Activated naive CD8-positive, alpha-beta T cell treated with anti-CD3 and anti-CD28 coated beads, Interleukin-2, amount 10 ng/mL, durations not matched to agents 7 days and 5 days (primary cell): ENCODE measurements around the gene POLR2L. TPM values are rescaled to one million over a fixed set of nuclear protein-coding genes. Genes with fewer than 3 reads are reported as not detected.

Experiments
- ATAC-seq: fragments of 150-1000 bp; cut with Tn5 transposase; one replicate; pipeline ENCODE4 v1.10.0; 2021; ENCODE audit warnings: low read depth, moderate library complexity
- POLR2A ChIA-PET: fragments of 350-600 bp; sonication (Branson Sonifier 250); formaldehyde crosslinking; loops from one replicate; lab custom pipeline; 2021; ENCODE audit warnings: antibody characterized with exemption; lab: Charles Lee
- DNase-seq: peaks from one replicate; pipeline ENCODE4 v3.0.0; 2021
- H3K27ac Mint-ChIP-seq: one replicate; pipeline ENCODE4 v1.8.0; 2022; ENCODE audit warnings: mild to moderate bottlenecking, mixed read lengths
- H3K27me3 Mint-ChIP-seq: one replicate; pipeline ENCODE4 v1.8.0; 2022; ENCODE audit warnings: mild to moderate bottlenecking, moderate library complexity, mixed read lengths
- H3K36me3 Mint-ChIP-seq: one replicate; pipeline ENCODE4 v1.8.0; 2021; ENCODE audit warnings: mild to moderate bottlenecking, mixed read lengths
- H3K4me1 Mint-ChIP-seq: one replicate; pipeline ENCODE4 v1.8.0; 2021; ENCODE audit warnings: mixed read lengths
- H3K4me3 Mint-ChIP-seq: one replicate; pipeline ENCODE4 v1.8.0; 2022; ENCODE audit warnings: mild to moderate bottlenecking, moderate library complexity, mixed read lengths
- H3K9me3 Mint-ChIP-seq: one replicate; pipeline ENCODE4 v1.8.0; 2021; ENCODE audit warnings: mixed read lengths
- total RNA-seq, 2 experiments: library from RNA; stranded (reverse); gene quantifications; one replicate each; pipeline ENCODE4 v1.2.3, GENCODE V29; 2021

POLR2L gene
- total RNA-seq, 2 experiments from 2014 or later, result 76.7 to 78.9 TPM

DNA sequence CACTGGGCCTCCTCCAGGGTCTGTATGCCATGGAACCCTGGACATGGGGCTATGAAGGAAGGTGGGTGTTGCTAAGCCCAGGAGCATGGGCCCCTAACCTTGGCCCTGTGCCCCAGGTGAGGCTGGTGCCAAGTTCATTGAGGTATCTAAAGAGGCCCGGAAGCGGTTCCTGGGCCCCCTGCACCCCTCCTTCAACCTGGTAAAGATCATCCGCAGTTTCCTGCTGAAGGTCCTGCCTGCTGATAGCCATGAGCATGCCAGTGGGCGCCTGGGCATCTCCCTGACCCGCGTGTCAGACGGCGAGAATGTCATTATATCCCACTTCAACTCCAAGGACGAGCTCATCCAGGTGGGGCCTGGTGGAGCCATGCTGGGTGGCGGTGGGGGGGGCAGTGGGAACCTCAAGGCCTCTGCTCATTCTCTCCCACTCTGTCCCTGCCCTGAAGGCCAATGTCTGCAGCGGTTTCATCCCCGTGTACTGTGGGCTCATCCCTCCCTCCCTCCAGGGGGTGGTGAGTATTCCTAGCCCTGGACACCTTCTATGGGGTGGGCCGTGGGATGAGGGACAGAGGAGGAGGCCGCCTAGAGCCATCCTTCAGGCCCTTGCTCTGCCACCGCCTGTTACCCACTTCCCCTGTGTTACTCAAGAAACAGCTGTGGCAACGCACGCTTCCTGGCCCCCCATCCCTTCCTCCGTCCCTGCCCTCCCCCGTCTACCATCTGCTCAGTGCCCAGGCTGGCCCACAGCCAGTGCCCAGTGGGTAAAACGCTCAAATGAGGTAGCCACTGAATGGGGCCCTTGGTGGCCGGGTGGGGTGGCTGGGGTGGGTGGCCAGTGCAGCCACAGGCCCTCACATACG, 20.6 kb downstream of the POLR2L start:
- no peaks in the 10 kb centered on the region for H3K27me3 Mint-ChIP-seq
- no peak for DNase-seq
- H3K36me3 Mint-ChIP-seq, result peaks cover 5% of the 10 kb centered on the region
- H3K27ac Mint-ChIP-seq, result no peak overlapping the region
- peak overlapping the region; percentile 16 for H3K4me3 Mint-ChIP-seq
- POLR2A ChIA-PET, result interaction anchor here (0.6 kb wide), 1 partner anchor 126 kb away, joined by 3 read pairs; the partner anchor contains the start of gene TMEM80
- no peak for ATAC-seq
- peaks cover 11% of the 10 kb centered on the region for H3K4me1 Mint-ChIP-seq
- H3K9me3 Mint-ChIP-seq, result no peaks in the 10 kb centered on the region

DNA sequence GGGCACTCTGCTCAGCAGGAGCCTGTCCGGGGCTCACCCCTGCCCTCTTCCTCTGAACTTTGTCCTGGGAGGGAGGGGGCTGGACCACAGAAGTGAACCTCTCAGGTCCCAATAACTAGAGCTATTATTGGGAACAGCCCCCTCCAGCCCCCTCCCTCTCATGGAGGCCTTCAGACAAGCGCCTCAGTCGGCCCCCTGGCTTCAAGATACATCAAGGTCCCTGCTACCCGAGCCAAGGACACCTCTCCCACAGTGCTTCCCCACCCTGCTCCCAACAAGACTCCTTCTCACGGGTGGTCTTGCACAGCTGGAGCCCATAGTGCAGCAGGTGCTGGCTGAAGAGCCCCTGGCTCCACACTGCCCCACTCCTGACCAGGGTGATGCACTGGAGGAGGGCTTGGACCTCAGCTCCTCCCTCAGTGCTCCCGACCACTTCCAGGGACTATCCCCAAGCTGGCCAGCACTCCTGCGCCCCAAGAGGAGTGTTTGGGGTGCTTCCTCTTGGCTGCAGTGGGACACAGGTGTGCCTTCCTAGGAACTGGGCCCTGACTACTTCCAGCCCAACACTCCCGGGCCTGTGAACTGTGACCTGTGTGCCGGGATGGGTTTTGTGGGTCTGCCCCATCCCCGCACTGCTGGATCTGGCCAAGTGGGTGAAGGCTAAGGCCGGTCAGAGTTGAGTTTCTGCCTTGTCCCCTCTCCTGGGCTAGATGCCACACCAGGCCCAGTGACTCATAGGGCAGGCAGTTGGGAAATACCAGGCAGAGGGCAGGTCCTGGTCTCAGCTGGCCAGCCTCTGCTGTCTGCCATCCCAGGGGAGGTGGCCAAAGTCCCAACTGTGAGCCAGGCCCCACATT, 21.4 kb downstream of the POLR2L start:
- peaks cover 5% of the 10 kb centered on the region for H3K36me3 Mint-ChIP-seq
- peak overlapping the region; percentile 82 for H3K4me3 Mint-ChIP-seq
- ATAC-seq, result no peak
- DNase-seq, result no peak
- no peaks in the 10 kb centered on the region for H3K27me3 Mint-ChIP-seq
- H3K9me3 Mint-ChIP-seq, result no peaks in the 10 kb centered on the region
- POLR2A ChIA-PET, result interaction anchor here (1.8 to 3.0 kb wide), 8 partner anchors 8 to 89 kb away, joined by 6 to 51 read pairs (median 18); partner anchors contain the start of genes CD151, CHID1, CRACR2B and GATD1
- H3K27ac Mint-ChIP-seq, result peak overlapping the region; percentile 42
- H3K4me1 Mint-ChIP-seq, result peaks cover 7% of the 10 kb centered on the region

DNA sequence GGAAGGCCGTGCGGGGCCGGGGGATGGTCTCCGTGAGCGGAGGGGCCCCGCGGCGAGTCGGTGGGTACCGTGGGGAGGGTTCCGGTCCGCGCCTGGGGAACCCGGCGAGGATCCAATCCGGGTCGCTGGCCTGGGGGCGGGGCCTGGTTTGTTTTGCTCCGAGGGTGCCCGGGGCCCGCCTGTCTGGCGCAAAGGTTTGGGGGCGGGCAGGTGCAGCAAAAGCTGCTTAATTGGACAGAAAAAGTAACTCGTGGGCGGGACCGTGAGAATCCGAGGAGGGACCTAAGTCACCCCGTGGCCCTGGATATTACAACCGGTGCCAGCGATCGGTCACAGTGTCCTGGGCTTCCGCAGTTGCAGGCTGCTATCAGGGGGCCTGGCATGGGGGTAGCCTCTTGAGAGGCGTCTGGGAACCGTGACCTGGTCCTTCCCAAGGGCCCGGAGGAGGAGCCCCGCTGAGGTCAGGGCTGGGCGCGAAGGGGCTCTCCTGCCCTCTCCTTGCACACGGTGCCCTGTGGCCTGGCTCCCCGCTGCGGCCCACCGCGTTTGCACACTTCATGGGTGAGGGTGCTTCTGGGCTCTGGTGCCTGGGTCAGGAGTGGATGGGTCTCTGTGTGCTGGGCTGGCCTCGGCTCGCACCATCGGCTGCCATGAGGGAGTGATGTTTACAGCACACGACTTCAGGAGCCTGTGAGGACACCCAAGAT, 22.2 kb downstream of the POLR2L start:
- DNase-seq, result peak; percentile 94
- peaks cover 7% of the 10 kb centered on the region for H3K4me1 Mint-ChIP-seq
- H3K27me3 Mint-ChIP-seq, result no peaks in the 10 kb centered on the region
- ATAC-seq, result peak; percentile 74
- POLR2A ChIA-PET, result interaction anchor here (1.0 to 3.0 kb wide), 14 partner anchors 9 to 283 kb away, joined by 3 to 51 read pairs (median 14); partner anchors contain the start of genes CD151, CHID1, CRACR2B and DEAF1
- peak overlapping the region; percentile 82 for H3K27ac Mint-ChIP-seq
- H3K9me3 Mint-ChIP-seq, result no peaks in the 10 kb centered on the region
- peaks cover 4% of the 10 kb centered on the region for H3K36me3 Mint-ChIP-seq
- H3K4me3 Mint-ChIP-seq, result peak overlapping the region; percentile 82

DNA sequence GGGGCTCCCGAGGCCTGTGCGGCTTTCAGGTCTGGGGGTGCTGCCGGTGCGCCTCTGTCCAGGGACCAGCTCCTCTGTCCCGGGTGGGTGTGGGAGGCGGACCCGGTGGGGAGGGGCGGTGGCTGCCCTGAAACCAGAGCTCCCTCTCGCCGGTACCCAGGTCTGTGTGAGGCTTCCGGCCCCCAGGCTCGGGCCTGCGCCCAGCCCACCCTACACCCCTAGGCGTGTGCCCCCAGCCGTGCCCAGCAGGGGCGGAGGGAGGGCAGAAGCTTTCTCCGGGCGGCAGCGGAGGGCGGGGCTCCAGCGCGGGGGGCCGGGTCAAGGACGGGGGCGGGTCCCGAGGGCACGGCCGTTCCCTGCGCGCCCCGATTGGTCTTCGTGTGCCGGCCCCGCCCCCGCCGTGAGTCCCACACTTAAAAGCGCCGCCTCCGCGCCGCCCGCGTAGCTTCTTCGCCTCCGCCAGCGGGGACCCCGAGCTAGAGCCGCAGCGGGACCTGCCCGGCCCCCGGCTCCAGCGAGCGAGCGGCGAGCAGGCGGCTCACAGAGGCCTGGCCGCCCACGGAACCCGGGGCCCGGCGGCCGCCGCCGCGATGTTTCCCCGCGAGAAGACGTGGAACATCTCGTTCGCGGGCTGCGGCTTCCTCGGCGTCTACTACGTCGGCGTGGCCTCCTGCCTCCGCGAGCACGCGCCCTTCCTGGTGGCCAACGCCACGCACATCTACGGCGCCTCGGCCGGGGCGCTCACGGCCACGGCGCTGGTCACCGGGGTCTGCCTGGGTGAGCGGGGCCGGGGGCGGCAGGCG, 23.0 kb downstream of the POLR2L start:
- Mint-ChIP-seq H3K4me1 (peaks cover 7% of the 10 kb centered on the region), H3K9me3 (no peaks in the 10 kb centered on the region), H3K4me3 (peak overlapping the region; percentile 82), H3K27me3 (no peaks in the 10 kb centered on the region), H3K27ac (peak overlapping the region; percentile 82), H3K36me3 (peaks cover 2% of the 10 kb centered on the region)
- ATAC-seq (peak; percentile 62), DNase-seq (peak; percentile 97)
- POLR2A ChIA-PET, result interaction anchor here (0.9 to 3.0 kb wide), 17 partner anchors 8 to 500 kb away, joined by 3 to 51 read pairs (median 8); partner anchors contain the start of genes CD151, CHID1, CRACR2B and DEAF1

DNA sequence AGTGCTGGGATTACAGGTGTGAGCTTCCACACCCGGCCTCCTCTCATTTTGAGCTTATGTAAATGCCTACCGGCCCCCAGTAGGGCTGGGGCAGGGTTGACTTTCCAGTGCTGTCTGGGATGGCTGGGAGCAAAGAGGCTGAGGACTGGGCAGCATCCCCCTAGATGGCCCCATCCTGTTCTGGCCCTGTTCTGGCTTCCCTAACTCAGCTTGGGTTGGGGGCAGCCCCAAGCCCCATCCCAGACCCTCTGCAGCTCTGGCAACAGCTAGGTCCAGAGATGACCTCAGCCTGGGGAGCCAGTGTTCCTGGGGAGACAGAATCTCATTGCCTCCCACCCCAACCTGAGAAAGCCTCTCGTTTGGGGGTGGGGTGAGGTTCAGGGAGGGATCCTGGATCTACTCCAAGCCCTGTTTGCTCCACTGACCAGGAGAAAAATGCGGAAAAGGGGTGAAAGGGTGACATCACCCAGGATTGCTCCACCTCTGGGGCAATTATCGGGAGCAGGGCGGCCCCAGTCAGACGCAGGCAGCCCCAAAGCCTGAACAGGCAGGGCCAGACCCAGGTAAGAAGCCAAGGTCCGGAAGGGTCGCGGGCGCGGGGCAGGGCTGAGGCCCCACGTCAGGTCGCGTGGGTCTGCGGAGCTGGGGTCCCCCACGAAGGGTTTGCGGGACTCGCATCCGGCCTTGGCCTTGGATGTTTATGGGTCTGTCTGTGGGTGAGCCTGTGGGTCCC, 23.8 kb downstream of the POLR2L start, which contains the start of gene PNPLA2:
PNPLA2 (plus strand) TSS at position 519 of the 733 bp plus-strand sequence. CDS start 805 bp downstream, outside the sequence.
- H3K27me3 Mint-ChIP-seq, result no peaks in the 10 kb centered on the region
- POLR2A ChIA-PET, result interaction anchor here (0.9 to 3.0 kb wide), 16 partner anchors 8 to 499 kb away, joined by 3 to 51 read pairs (median 10); partner anchors contain the start of genes CD151, CHID1, CRACR2B and DEAF1

DNA sequence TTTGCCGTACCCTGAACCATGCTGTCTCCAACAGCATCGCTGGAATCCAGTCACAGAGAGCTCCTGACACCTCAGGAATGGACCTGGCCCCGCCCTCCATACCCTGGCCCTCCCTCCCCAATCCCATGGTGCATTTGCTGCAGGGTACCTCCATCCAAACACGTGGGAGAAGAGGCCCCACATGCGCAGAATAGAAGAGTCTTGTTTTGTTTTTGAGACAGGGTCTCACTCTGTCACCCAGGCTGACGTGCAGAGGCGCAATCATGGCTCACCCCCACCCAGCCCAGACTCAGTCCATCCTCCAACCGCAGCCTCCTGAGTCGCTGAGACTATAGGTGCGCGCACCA, 25.9 kb downstream of the POLR2L start:
- H3K4me3 Mint-ChIP-seq, result no peak overlapping the region
- H3K36me3 Mint-ChIP-seq, result peaks cover 11% of the 10 kb centered on the region
- no peaks in the 10 kb centered on the region for H3K9me3 Mint-ChIP-seq
- no peak for ATAC-seq
- H3K27ac Mint-ChIP-seq, result no peak overlapping the region
- DNase-seq, result no peak
- no peaks in the 10 kb centered on the region for H3K27me3 Mint-ChIP-seq
- H3K4me1 Mint-ChIP-seq, result peaks cover 15% of the 10 kb centered on the region
- POLR2A ChIA-PET, result no interaction called here

More for the DNA sequence above, 23.8 kb downstream of the POLR2L start, which contains the start of gene PNPLA2:
- H3K4me1 Mint-ChIP-seq, result peaks cover 7% of the 10 kb centered on the region
- peaks cover 3% of the 10 kb centered on the region for H3K36me3 Mint-ChIP-seq
- peak within 1 kb of the TSS; percentile 82 for H3K27ac Mint-ChIP-seq
- peak within 1 kb of the TSS; percentile 82 for H3K4me3 Mint-ChIP-seq
- DNase-seq, result no peak
- H3K9me3 Mint-ChIP-seq, result no peaks in the 10 kb centered on the region
- ATAC-seq, result no peak

DNA sequence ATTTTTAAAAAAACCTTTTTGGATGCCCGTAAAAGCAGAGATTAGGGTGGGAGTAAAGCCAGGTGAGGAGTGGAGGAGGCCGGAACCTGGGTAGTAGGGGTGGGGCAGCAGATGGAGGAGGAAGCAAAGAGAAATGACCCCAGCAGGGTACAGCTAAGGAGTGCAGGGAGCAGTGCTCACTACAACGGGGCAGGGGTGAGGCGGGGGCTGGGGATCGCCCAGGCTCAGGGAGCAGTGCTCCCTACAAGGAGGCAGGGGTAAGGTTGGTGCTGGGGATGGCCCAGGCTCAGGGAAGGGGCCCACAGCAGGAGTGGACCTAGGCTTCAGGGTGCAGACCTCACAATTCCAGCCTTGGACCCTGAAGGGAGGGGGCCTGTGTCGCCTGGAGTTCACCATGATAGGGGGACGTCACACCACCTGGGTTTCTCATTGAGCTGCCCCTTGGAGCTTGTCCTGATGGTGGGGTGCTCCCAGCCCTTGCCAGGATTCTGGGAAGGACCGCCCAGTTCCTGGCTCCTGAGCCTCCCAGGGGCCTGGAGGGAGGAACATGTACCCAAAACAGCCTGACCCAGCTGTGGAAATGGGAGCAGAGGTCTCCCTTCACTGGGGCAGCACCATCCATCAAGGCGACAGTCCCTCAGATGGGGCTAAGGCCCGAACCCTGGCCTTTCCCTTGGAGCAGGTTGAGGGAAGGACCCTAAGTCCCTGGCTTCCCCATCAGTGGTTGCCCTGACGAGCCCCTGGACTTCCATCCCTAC, 26.5 kb downstream of the POLR2L start:
- Mint-ChIP-seq H3K36me3 (peaks cover 14% of the 10 kb centered on the region), H3K9me3 (no peaks in the 10 kb centered on the region), H3K4me1 (peaks cover 17% of the 10 kb centered on the region), H3K27me3 (no peaks in the 10 kb centered on the region), H3K27ac (no peak overlapping the region), H3K4me3 (no peak overlapping the region)
- POLR2A ChIA-PET, result no interaction called here
- DNase-seq, result no peak
- no peak for ATAC-seq

DNA sequence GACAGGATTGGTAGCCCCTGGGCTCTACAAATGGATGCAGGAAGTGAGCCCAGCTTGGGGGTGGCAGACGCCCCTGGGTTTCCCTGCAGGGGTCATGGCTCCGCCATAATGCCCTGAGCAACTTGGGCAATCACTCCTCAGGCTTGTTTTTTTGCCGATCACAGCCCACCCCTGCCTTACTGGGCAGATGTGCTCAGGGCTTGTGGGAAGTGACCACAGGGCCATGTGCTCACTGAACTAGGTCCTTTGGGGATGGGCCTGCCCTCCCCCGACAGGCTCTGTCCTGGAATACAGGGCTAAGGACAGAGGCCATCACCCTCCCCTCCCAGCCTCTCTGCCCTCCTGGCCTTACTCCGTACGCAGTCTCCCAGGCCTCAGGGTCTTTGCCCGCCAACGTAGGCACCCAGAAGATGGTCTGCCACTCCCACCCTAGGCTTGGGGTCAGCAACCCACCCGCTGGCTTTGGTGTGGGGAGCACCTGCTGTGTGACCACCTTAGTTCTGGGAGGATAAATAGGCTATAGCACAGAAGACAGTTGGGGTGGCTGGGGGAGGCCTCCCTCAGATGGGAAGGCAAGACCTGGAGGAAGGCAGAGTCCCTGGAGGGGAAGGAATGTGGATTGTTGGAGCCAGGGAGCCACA, 28.8 kb downstream of the POLR2L start:
- no peaks in the 10 kb centered on the region for H3K27me3 Mint-ChIP-seq
- H3K4me1 Mint-ChIP-seq, result peaks cover 21% of the 10 kb centered on the region
- H3K36me3 Mint-ChIP-seq, result peaks cover 14% of the 10 kb centered on the region
- no peaks in the 10 kb centered on the region for H3K9me3 Mint-ChIP-seq
- H3K27ac Mint-ChIP-seq, result no peak overlapping the region
- no peak overlapping the region for H3K4me3 Mint-ChIP-seq
- no peak for ATAC-seq
- DNase-seq, result no peak
- POLR2A ChIA-PET, result interaction anchor here (1.1 kb wide), 1 partner anchor 19 kb away, joined by 4 read pairs; the partner anchor contains the start of gene CD151

DNA sequence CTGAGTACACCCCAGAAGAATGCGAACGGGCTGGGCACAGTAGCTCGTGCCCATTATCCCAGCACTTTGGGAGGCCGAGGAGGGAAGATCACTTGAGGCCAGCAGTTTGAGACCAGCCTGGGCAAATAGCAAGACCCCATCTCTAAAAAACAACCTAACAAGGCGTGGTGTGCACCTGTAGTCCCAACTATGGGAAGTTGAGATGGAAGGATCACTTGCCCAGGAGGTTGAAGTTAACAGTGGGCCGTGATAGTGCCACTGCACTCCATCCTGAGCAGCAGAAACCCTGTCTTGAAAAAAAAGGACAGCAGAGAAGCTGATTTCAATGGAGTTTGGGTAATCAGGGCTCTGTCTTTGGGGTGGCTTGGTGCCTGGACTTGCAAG, 29.3 kb downstream of the POLR2L start:
- H3K27ac Mint-ChIP-seq, result no peak overlapping the region
- no peak overlapping the region for H3K4me3 Mint-ChIP-seq
- POLR2A ChIA-PET, result interaction anchor here (1.1 kb wide), 1 partner anchor 20 kb away, joined by 4 read pairs; the partner anchor contains the start of gene CD151
- DNase-seq (no peak), ATAC-seq (no peak)
- H3K4me1 Mint-ChIP-seq, result peaks cover 23% of the 10 kb centered on the region
- no peaks in the 10 kb centered on the region for H3K27me3 Mint-ChIP-seq
- no peaks in the 10 kb centered on the region for H3K9me3 Mint-ChIP-seq
- H3K36me3 Mint-ChIP-seq, result peaks cover 14% of the 10 kb centered on the region

DNA sequence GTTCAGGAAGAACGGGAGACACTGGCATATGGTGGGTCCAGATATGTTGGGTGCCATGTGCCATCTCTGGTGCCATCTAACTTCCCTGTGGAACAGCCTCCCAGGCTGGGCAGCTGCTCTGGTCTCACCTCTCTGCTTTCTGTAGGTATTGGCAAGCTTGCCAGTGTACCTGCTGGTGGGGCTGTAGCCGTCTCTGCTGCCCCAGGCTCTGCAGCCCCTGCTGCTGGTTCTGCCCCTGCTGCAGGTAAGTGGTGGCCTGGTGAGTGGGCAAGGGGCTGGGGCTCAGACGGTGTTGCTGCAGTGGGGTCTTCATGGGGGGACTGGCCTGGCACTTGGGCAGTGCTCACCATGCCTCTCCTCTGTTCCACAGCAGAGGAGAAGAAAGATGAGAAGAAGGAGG, 29.9 kb downstream of the POLR2L start:
- H3K4me1 Mint-ChIP-seq, result peaks cover 26% of the 10 kb centered on the region
- POLR2A ChIA-PET, result interaction anchor here (1.1 kb wide), 1 partner anchor 20 kb away, joined by 4 read pairs; the partner anchor contains the start of gene CD151
- no peak overlapping the region for H3K4me3 Mint-ChIP-seq
- H3K36me3 Mint-ChIP-seq, result peaks cover 14% of the 10 kb centered on the region
- H3K27ac Mint-ChIP-seq, result peak overlapping the region; percentile 45
- H3K27me3 Mint-ChIP-seq, result no peaks in the 10 kb centered on the region
- DNase-seq, result no peak
- no peak for ATAC-seq
- no peaks in the 10 kb centered on the region for H3K9me3 Mint-ChIP-seq
